ENCODE measurements around the gene FAM171A2.
A peak's percentile ranks its signal among the peaks of the same experiment; 100 is the strongest.

FAM171A2 gene

GRCh38 chr17:44327715-44328449, 35.8 kb downstream of the FAM171A2 start:
- no peak overlapping the region for H3K4me3 ChIP-seq (ENCODE audit: low read length)
- H3K36me3 ChIP-seq (ENCODE audit: insufficient read depth, low read length) = no peaks in the 10 kb centered on the region
- 93% methylated on average over 5 of the region's 7 CpGs for WGBS
- H3K9ac ChIP-seq (ENCODE audit: low read depth, low read length) = no peak overlapping the region
- peaks cover 16% of the 10 kb centered on the region for H3K27me3 ChIP-seq (ENCODE audit: insufficient read depth, low read length)
- H3K27ac ChIP-seq (ENCODE audit: low read depth, low read length) = no peak overlapping the region
- no peaks in the 10 kb centered on the region for H3K4me1 ChIP-seq (ENCODE audit: insufficient read depth, low read length)
- no peaks in the 10 kb centered on the region for H3K9me3 ChIP-seq (ENCODE audit: insufficient read depth, low read depth, low read length)

GRCh38 chr17:44326861-44327444, 36.7 kb downstream of the FAM171A2 start:
- Histone ChIP-seq H3K36me3 (ENCODE audit: insufficient read depth, low read length) (peaks cover 7% of the 10 kb centered on the region), H3K9ac (ENCODE audit: low read depth, low read length) (no peak overlapping the region), H3K4me1 (ENCODE audit: insufficient read depth, low read length) (no peaks in the 10 kb centered on the region), H3K27me3 (ENCODE audit: insufficient read depth, low read length) (peaks cover 16% of the 10 kb centered on the region), H3K27ac (ENCODE audit: low read depth, low read length) (no peak overlapping the region), H3K4me3 (ENCODE audit: low read length) (no peak overlapping the region), H3K9me3 (ENCODE audit: insufficient read depth, low read depth, low read length) (no peaks in the 10 kb centered on the region)
- WGBS = 38% methylated on average over 30 of the region's 31 CpGs

- Histone ChIP-seq H3K27me3 (ENCODE audit: insufficient read depth, low read length) (peaks cover 16% of the 10 kb centered on the region), H3K9me3 (ENCODE audit: insufficient read depth, low read depth, low read length) (no peaks in the 10 kb centered on the region), H3K9ac (ENCODE audit: low read depth, low read length) (peak within 1 kb of the TSS; percentile 82), H3K4me3 (ENCODE audit: low read length) (peak within 1 kb of the TSS; percentile 97), H3K4me1 (ENCODE audit: insufficient read depth, low read length) (no peaks in the 10 kb centered on the region), H3K27ac (ENCODE audit: low read depth, low read length) (peak within 1 kb of the TSS; percentile 62), H3K36me3 (ENCODE audit: insufficient read depth, low read length) (peaks cover 29% of the 10 kb centered on the region)
- under 1% methylated on average over 85 of the region's 85 CpGs for WGBS
Observed at GRCh38 chr17:44324571-44325275, 38.9 kb downstream of the FAM171A2 start, which contains the start of gene SLC25A39. SLC25A39 (minus strand) TSS chr17:44324823; CDS start chr17:44323562, 1,261 bp downstream.

- Histone ChIP-seq H3K27me3 (ENCODE audit: insufficient read depth, low read length) (peaks cover 16% of the 10 kb centered on the region), H3K36me3 (ENCODE audit: insufficient read depth, low read length) (peaks cover 35% of the 10 kb centered on the region), H3K27ac (ENCODE audit: low read depth, low read length) (peak overlapping the region; percentile 40), H3K4me3 (ENCODE audit: low read length) (peak overlapping the region; percentile 97), H3K9me3 (ENCODE audit: insufficient read depth, low read depth, low read length) (no peaks in the 10 kb centered on the region), H3K9ac (ENCODE audit: low read depth, low read length) (peak overlapping the region; percentile 82), H3K4me1 (ENCODE audit: insufficient read depth, low read length) (no peaks in the 10 kb centered on the region)
- 2% methylated on average over 38 of the region's 38 CpGs for WGBS
Observed at GRCh38 chr17:44324092-44324570, 39.5 kb downstream of the FAM171A2 start.

GRCh38 chr17:44323359-44324091, 40.1 kb downstream of the FAM171A2 start:
- Histone ChIP-seq H3K27ac (ENCODE audit: low read depth, low read length) (no peak overlapping the region), H3K4me1 (ENCODE audit: insufficient read depth, low read length) (no peaks in the 10 kb centered on the region), H3K36me3 (ENCODE audit: insufficient read depth, low read length) (peaks cover 35% of the 10 kb centered on the region), H3K9me3 (ENCODE audit: insufficient read depth, low read depth, low read length) (no peaks in the 10 kb centered on the region), H3K9ac (ENCODE audit: low read depth, low read length) (peak overlapping the region; percentile 82), H3K27me3 (ENCODE audit: insufficient read depth, low read length) (peaks cover 16% of the 10 kb centered on the region), H3K4me3 (ENCODE audit: low read length) (peak overlapping the region; percentile 97)
- WGBS = 64% methylated on average over 25 of the region's 27 CpGs

- no peaks in the 10 kb centered on the region for H3K4me1 ChIP-seq (ENCODE audit: insufficient read depth, low read length)
- H3K9ac ChIP-seq (ENCODE audit: low read depth, low read length) = no peak overlapping the region
- H3K27me3 ChIP-seq (ENCODE audit: insufficient read depth, low read length) = peaks cover 19% of the 10 kb centered on the region
- no peaks in the 10 kb centered on the region for H3K9me3 ChIP-seq (ENCODE audit: insufficient read depth, low read depth, low read length)
- 94% methylated on average over 11 of the region's 11 CpGs for WGBS
- H3K4me3 ChIP-seq (ENCODE audit: low read length) = no peak overlapping the region
- no peak overlapping the region for H3K27ac ChIP-seq (ENCODE audit: low read depth, low read length)
- H3K36me3 ChIP-seq (ENCODE audit: insufficient read depth, low read length) = peaks cover 35% of the 10 kb centered on the region
Observed at GRCh38 chr17:44322236-44322895, 41.3 kb downstream of the FAM171A2 start.

- WGBS = 94% methylated on average over 20 of the region's 21 CpGs
- Histone ChIP-seq H3K4me3 (ENCODE audit: low read length) (no peak overlapping the region), H3K9ac (ENCODE audit: low read depth, low read length) (no peak overlapping the region), H3K36me3 (ENCODE audit: insufficient read depth, low read length) (peaks cover 35% of the 10 kb centered on the region), H3K27me3 (ENCODE audit: insufficient read depth, low read length) (peaks cover 21% of the 10 kb centered on the region), H3K4me1 (ENCODE audit: insufficient read depth, low read length) (no peaks in the 10 kb centered on the region), H3K27ac (ENCODE audit: low read depth, low read length) (no peak overlapping the region), H3K9me3 (ENCODE audit: insufficient read depth, low read depth, low read length) (no peaks in the 10 kb centered on the region)
Observed at GRCh38 chr17:44321246-44322120, 42.2 kb downstream of the FAM171A2 start.

- no peak overlapping the region for H3K4me3 ChIP-seq (ENCODE audit: low read length)
- H3K4me1 ChIP-seq (ENCODE audit: insufficient read depth, low read length) = no peaks in the 10 kb centered on the region
- 88% methylated on average over 18 of the region's 18 CpGs for WGBS
Observed at GRCh38 chr17:44320066-44320465, 43.6 kb downstream of the FAM171A2 start.

GRCh38 chr17:44318077-44318892, 45.4 kb downstream of the FAM171A2 start:
- no peak overlapping the region for H3K27ac ChIP-seq (ENCODE audit: low read depth, low read length)
- no peaks in the 10 kb centered on the region for H3K4me1 ChIP-seq (ENCODE audit: insufficient read depth, low read length)
- 90% methylated on average over 15 of the region's 15 CpGs for WGBS

More at GRCh38 chr17:44320066-44320465, 43.6 kb downstream of the FAM171A2 start:
- peaks cover 17% of the 10 kb centered on the region for H3K27me3 ChIP-seq (ENCODE audit: insufficient read depth, low read length)
- H3K27ac ChIP-seq (ENCODE audit: low read depth, low read length) = no peak overlapping the region
- H3K9ac ChIP-seq (ENCODE audit: low read depth, low read length) = no peak overlapping the region
- no peaks in the 10 kb centered on the region for H3K9me3 ChIP-seq (ENCODE audit: insufficient read depth, low read depth, low read length)
- H3K36me3 ChIP-seq (ENCODE audit: insufficient read depth, low read length) = peaks cover 35% of the 10 kb centered on the region

More at GRCh38 chr17:44318077-44318892, 45.4 kb downstream of the FAM171A2 start:
- Histone ChIP-seq H3K27me3 (ENCODE audit: insufficient read depth, low read length) (peaks cover 27% of the 10 kb centered on the region), H3K36me3 (ENCODE audit: insufficient read depth, low read length) (peaks cover 35% of the 10 kb centered on the region), H3K9ac (ENCODE audit: low read depth, low read length) (no peak overlapping the region), H3K4me3 (ENCODE audit: low read length) (no peak overlapping the region), H3K9me3 (ENCODE audit: insufficient read depth, low read depth, low read length) (no peaks in the 10 kb centered on the region)

Data from HUES64 (cell line).